ENCODE data around the gene KCNMA1.
A peak's percentile ranks its signal among the peaks of the same experiment; 100 is the strongest.

Gene KCNMA1

GRCh38 chr10:77177161-77177560 lies 460.4 kb downstream of the KCNMA1 start:
- H3K4me3 ChIP-seq (ENCODE audit: low read length): no peak overlapping the region
- no peak for DNase-seq (ENCODE audit: low read depth)
- no peak for TF ChIP-seq CTCF (conservative IDR thresholded peaks at IDR 0.05; ENCODE audit: low read depth, low read length)

- no peak for TF ChIP-seq CTCF (conservative IDR thresholded peaks at IDR 0.05; ENCODE audit: low read depth, low read length)
- H3K4me3 ChIP-seq (ENCODE audit: low read length): no peak overlapping the region
- no peak for DNase-seq (ENCODE audit: low read depth)
These were observed 461.4 kb downstream of the KCNMA1 start for GRCh38 chr10:77176232-77176631.

- H3K4me3 ChIP-seq (ENCODE audit: low read length): no peak overlapping the region
- no peak for TF ChIP-seq CTCF (conservative IDR thresholded peaks at IDR 0.05; ENCODE audit: low read depth, low read length)
These were observed 461.9 kb downstream of the KCNMA1 start for GRCh38 chr10:77175631-77176222.

GRCh38 chr10:77173615-77174461 lies 463.8 kb downstream of the KCNMA1 start:
- no peak for DNase-seq (ENCODE audit: low read depth)

More at GRCh38 chr10:77175631-77176222, 461.9 kb downstream of the KCNMA1 start:
- DNase-seq (ENCODE audit: low read depth): no peak

GRCh38 chr10:77172086-77172485 lies 465.5 kb downstream of the KCNMA1 start:
- no peak for TF ChIP-seq CTCF (conservative IDR thresholded peaks at IDR 0.05; ENCODE audit: low read depth, low read length)
- no peak for DNase-seq (ENCODE audit: low read depth)
- no peak overlapping the region for H3K4me3 ChIP-seq (ENCODE audit: low read length)

More at GRCh38 chr10:77173615-77174461, 463.8 kb downstream of the KCNMA1 start:
- no peak overlapping the region for H3K4me3 ChIP-seq (ENCODE audit: low read length)
- peak; percentile 87 for TF ChIP-seq CTCF (conservative IDR thresholded peaks at IDR 0.05; ENCODE audit: low read depth, low read length)

- no peak overlapping the region for H3K4me3 ChIP-seq (ENCODE audit: low read length)
- TF ChIP-seq CTCF (conservative IDR thresholded peaks at IDR 0.05; ENCODE audit: low read depth, low read length): no peak
- no peak for DNase-seq (ENCODE audit: low read depth)
These were observed 468.7 kb downstream of the KCNMA1 start for GRCh38 chr10:77168861-77169260.

- no peak for DNase-seq (ENCODE audit: low read depth)
- TF ChIP-seq CTCF (conservative IDR thresholded peaks at IDR 0.05; ENCODE audit: low read depth, low read length): no peak
These were observed 469.4 kb downstream of the KCNMA1 start for GRCh38 chr10:77168161-77168560.

More at GRCh38 chr10:77168161-77168560, 469.4 kb downstream of the KCNMA1 start:
- no peak overlapping the region for H3K4me3 ChIP-seq (ENCODE audit: low read length)

Measured in retinal pigment epithelial cell (primary cell).